Thyroid gland (tissue), 4 donors: ENCODE data around the gene CLIC3. TPM values are rescaled to one million over a fixed set of nuclear protein-coding genes. Genes with fewer than 3 reads are reported as not detected.

Experiments
- DNase-seq, 2 donors: peaks; one replicate each; pipeline ENCODE4 v3.0.0-alpha.2; 2019
- H3K27ac ChIP-seq, 3 donors: fragments of 200-600 bp; sonication (generic); 1 replicate in 2 of 3; 2 replicates in 1 of 3; pipeline ENCODE4 v1.5.1; 2016 to 2019; ENCODE audit warnings: mild to moderate bottlenecking in 1 of 3, moderate library complexity in 1 of 3
- H3K27me3 ChIP-seq: fragments of 200-600 bp; sonication (generic); one replicate; pipeline ENCODE4 v1.5.1; 2019
- H3K36me3 ChIP-seq, 2 donors: fragments of 200-600 bp; sonication (generic); one replicate each; pipeline ENCODE4 v1.5.1; 2016 to 2019
- H3K4me1 ChIP-seq, 2 donors: fragments of 200-600 bp; sonication (generic); one replicate each; pipeline ENCODE4 v1.5.1; 2017 to 2019
- H3K4me3 ChIP-seq, 3 donors: fragments of 200-600 bp; sonication (generic); replicated peaks in 1 of 3; 1 replicate in 2 of 3; 2 replicates in 1 of 3; pipeline ENCODE4 v1.5.1; 2016; ENCODE audit warnings: mild to moderate bottlenecking in 1 of 3
- H3K9me3 ChIP-seq: fragments of 200-600 bp; sonication (generic); one replicate; pipeline ENCODE4 v1.5.1; 2017
- POLR2A ChIP-seq, 2 donors: fragments of 450-650 bp; IDR thresholded peaks; one replicate each; pipeline ENCODE4 v1.6.1; 2017; ENCODE audit warnings: antibody characterized with exemption in 2 of 2, mild to moderate bottlenecking in 2 of 2, moderate library complexity in 1 of 2
- WGBS, 2 donors: methylation state at CpG; one replicate each; pipeline ENCODE4 v1.1.5; 2017; 5-methylcytosine and 5-hydroxymethylcytosine counted together
- intact Hi-C: fragments of 100-400 bp; cut with DNase I; formaldehyde crosslinking; loops from one replicate; pipeline ENCODE4 v1.15.1; 2023
- total RNA-seq, 4 donors: library from RNA; depleted of rRNA; stranded (reverse); fragments of >200 nt; gene quantifications; one replicate each; pipeline ENCODE4 v1.2.3, GENCODE V29; 2016
- TF ChIP-seq, protein P1 (sequence below), 6 experiments: fragments of 200-600 bp in 3 of 6; fragments of 450-650 bp in 3 of 6; sonication (generic) in 3 of 6; IDR thresholded peaks; one replicate each; pipeline ENCODE4 v1.5.1; 2016 to 2019; ENCODE audit warnings: antibody characterized with exemption in 6 of 6, mild to moderate bottlenecking in 2 of 6, inconsistent platforms in 1 of 6, moderate library complexity in 1 of 6

CLIC3 gene
- total RNA-seq, 4 donors from 2014 or later, result 97.7 to 301 (median 268) TPM

GRCh38 chr9:136946228-136947027, 49.9 kb downstream of the CLIC3 start:
- no peak overlapping the region for H3K4me3 ChIP-seq
- H3K27ac ChIP-seq, result peak overlapping the region; percentile 71 to 89 (median 72)
- H3K4me1 ChIP-seq, result peaks cover 51 to 71% of the 10 kb centered on the region in 2 donors
- TF ChIP-seq, protein P1, sequence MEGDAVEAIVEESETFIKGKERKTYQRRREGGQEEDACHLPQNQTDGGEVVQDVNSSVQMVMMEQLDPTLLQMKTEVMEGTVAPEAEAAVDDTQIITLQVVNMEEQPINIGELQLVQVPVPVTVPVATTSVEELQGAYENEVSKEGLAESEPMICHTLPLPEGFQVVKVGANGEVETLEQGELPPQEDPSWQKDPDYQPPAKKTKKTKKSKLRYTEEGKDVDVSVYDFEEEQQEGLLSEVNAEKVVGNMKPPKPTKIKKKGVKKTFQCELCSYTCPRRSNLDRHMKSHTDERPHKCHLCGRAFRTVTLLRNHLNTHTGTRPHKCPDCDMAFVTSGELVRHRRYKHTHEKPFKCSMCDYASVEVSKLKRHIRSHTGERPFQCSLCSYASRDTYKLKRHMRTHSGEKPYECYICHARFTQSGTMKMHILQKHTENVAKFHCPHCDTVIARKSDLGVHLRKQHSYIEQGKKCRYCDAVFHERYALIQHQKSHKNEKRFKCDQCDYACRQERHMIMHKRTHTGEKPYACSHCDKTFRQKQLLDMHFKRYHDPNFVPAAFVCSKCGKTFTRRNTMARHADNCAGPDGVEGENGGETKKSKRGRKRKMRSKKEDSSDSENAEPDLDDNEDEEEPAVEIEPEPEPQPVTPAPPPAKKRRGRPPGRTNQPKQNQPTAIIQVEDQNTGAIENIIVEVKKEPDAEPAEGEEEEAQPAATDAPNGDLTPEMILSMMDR (IDR thresholded peaks at IDR 0.05), result no peak
- TF ChIP-seq POLR2A (IDR thresholded peaks at IDR 0.05), result no peak
- DNase-seq, result peak; percentile 31 to 35
- H3K36me3 ChIP-seq, result peaks cover 16% of the 10 kb centered on the region in 2 donors
- intact Hi-C loops, result loop anchor here (5.0 kb wide), 1 partner anchor 139 kb away; the partner anchor contains the start of gene RABL6
- 78 to 83% methylated on average over 11 to 21 of the region's 27 CpGs for WGBS, 2 donors
- H3K9me3 ChIP-seq, result no peaks in the 10 kb centered on the region
- H3K27me3 ChIP-seq, result no peaks in the 10 kb centered on the region

DNA sequence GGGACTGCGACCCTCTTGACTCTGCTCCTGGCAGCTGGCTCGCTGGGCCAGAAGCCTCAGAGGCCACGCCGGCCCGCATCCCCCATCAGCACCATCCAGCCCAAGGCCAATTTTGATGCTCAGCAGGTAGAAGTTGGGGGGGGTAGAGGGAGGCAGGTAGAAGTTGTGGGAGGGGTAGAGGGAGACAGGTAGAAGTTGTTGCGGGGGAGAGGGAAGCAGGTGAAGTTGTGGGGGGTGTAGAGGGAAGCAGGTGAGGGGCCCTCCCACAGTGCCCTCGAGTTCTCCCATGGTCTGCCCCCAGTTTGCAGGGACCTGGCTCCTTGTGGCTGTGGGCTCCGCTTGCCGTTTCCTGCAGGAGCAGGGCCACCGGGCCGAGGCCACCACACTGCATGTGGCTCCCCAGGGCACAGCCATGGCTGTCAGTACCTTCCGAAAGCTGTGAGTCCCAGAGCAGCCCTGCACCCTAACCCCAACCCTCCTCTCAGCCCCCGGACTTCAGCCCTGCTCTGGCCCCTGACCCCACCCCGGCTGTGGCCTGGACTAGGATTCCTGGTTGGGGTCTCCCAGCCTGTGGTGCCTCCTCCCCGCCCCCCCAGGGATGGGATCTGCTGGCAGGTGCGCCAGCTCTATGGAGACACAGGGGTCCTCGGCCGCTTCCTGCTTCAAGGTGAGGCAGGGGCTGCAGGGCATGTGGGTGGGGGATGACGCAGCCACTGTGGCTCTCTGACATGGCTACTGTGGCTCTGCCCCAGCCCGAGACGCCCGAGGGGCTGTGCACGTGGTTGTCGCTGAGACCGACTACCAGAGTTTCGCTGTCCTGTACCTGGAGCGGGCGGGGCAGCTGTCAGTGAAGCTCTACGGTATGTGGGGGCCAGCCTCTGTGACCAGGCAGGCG, 50.8 kb downstream of the CLIC3 start:
- WGBS, 2 donors, result 93 to 95% methylated on average over 9 to 21 of the region's 30 CpGs
- Histone ChIP-seq H3K4me1 (peaks cover 43 to 63% of the 10 kb centered on the region in 2 donors), H3K9me3 (no peaks in the 10 kb centered on the region), H3K4me3 (no peak overlapping the region), H3K27me3 (no peaks in the 10 kb centered on the region), H3K27ac (peak overlapping the region in 1 of 3 donors; percentile 24), H3K36me3 (peaks cover 24 to 25% of the 10 kb centered on the region in 2 donors)
- no peak for TF ChIP-seq POLR2A (IDR thresholded peaks at IDR 0.05)
- TF ChIP-seq, protein P1 (IDR thresholded peaks at IDR 0.05), result no peak
- DNase-seq, result no peak
- intact Hi-C loops, result loop anchor here (5.0 kb wide), 1 partner anchor 138 kb away; the partner anchor contains the start of gene RABL6

Other genes with a start within 250 kb of the CLIC3 start
- gene LCN6, start 248.0 kb downstream of the CLIC3 start, total RNA-seq, result 10 to 100 TPM in 1 of 4 donors, 1 to 10 TPM in 3; 1.4 to 10.0 (median 4.5) TPM
- 1 to 10 TPM in 1 of 4 donors, under 1 TPM in 1, not detected in 2; 0.93 to 1.0 TPM for gene LCN8, start 238.3 kb downstream of the CLIC3 start, total RNA-seq
- not detected for gene LCN15, start 232.1 kb downstream of the CLIC3 start, total RNA-seq
- 100 to 1,000 TPM in 3 of 4 donors, 10 to 100 TPM in 1; 81.6 to 189 (median 141) TPM for gene TMEM141, start 205.2 kb downstream of the CLIC3 start, total RNA-seq
- 1 to 10 TPM; 1.3 to 4.6 (median 2.8) TPM for gene CCDC183, start 200.2 kb downstream of the CLIC3 start, total RNA-seq
- gene RABL6, start 188.6 kb downstream of the CLIC3 start, total RNA-seq, result 10 to 100 TPM; 59.8 to 84.0 (median 62.2) TPM
- gene AJM1, start 154.1 kb downstream of the CLIC3 start, total RNA-seq, result 1 to 10 TPM in 3 of 4 donors, under 1 TPM in 1; 0.83 to 4.7 (median 2.3) TPM
- gene PHPT1, start 147.2 kb downstream of the CLIC3 start, total RNA-seq, result 100 to 1,000 TPM in 2 of 4 donors, 10 to 100 TPM in 2; 79.4 to 174 (median 115) TPM
- 10 to 100 TPM in 2 of 4 donors, 1 to 10 TPM in 2; 4.1 to 20.4 (median 9.0) TPM for gene MAMDC4, start 144.2 kb downstream of the CLIC3 start, total RNA-seq
- gene EDF1, start 130.3 kb downstream of the CLIC3 start, total RNA-seq, result 100 to 1,000 TPM; 339 to 591 (median 526) TPM
- gene TRAF2, start 110.1 kb downstream of the CLIC3 start, total RNA-seq, result 10 to 100 TPM in 3 of 4 donors, 1 to 10 TPM in 1; 9.7 to 18.3 (median 15.4) TPM
- 100 to 1,000 TPM; 138 to 282 (median 203) TPM for gene FBXW5, start 51.8 kb downstream of the CLIC3 start, total RNA-seq
- 1 to 10 TPM in 1 of 4 donors, not detected in 3; 1.8 TPM for gene C8G, start 51.3 kb downstream of the CLIC3 start, total RNA-seq
- 10 to 100 TPM; 24.3 to 85.0 (median 54.0) TPM for gene LCN12, start 44.3 kb downstream of the CLIC3 start, total RNA-seq
- 10 to 100 TPM in 3 of 4 donors, 1 to 10 TPM in 1; 5.0 to 39.5 (median 33.9) TPM for gene PTGDS, start 19.1 kb downstream of the CLIC3 start, total RNA-seq
- gene LCNL1, start 13.6 kb downstream of the CLIC3 start, total RNA-seq, result under 1 TPM in 1 of 4 donors, not detected in 3; 0.54 TPM
- 100 to 1,000 TPM in 1 of 4 donors, 10 to 100 TPM in 3; 29.8 to 109 (median 50.7) TPM for gene PAXX, start 4.1 kb downstream of the CLIC3 start, total RNA-seq
- gene ABCA2, start 31.7 kb upstream of the CLIC3 start, total RNA-seq, result 10 to 100 TPM; 36.8 to 59.7 (median 50.2) TPM
- gene FUT7, start 35.5 kb upstream of the CLIC3 start, total RNA-seq, result not detected
- gene NPDC1, start 49.6 kb upstream of the CLIC3 start, total RNA-seq, result 10 to 100 TPM; 23.3 to 65.9 (median 35.4) TPM
- gene ENTPD2, start 57.5 kb upstream of the CLIC3 start, total RNA-seq, result under 1 TPM in 2 of 4 donors, not detected in 2; 0.22 to 0.49 TPM
- 1 to 10 TPM in 1 of 4 donors, under 1 TPM in 3; 0.27 to 1.0 (median 0.72) TPM for gene SAPCD2, start 74.0 kb upstream of the CLIC3 start, total RNA-seq
- gene UAP1L1, start 80.9 kb upstream of the CLIC3 start, total RNA-seq, result 10 to 100 TPM in 2 of 4 donors, 1 to 10 TPM in 2; 9.3 to 15.7 (median 12.4) TPM
- gene MAN1B1, start 90.4 kb upstream of the CLIC3 start, total RNA-seq, result 10 to 100 TPM; 48.2 to 73.8 (median 67.2) TPM
- 100 to 1,000 TPM; 120 to 209 (median 157) TPM for gene DPP7, start 118.2 kb upstream of the CLIC3 start, total RNA-seq
- gene GRIN1, start 142.6 kb upstream of the CLIC3 start, total RNA-seq, result not detected
- gene LRRC26, start 173.5 kb upstream of the CLIC3 start, total RNA-seq, result not detected
- not detected for gene TMEM210, start 175.5 kb upstream of the CLIC3 start, total RNA-seq
- 10 to 100 TPM; 25.6 to 34.1 (median 31.8) TPM for gene ANAPC2, start 192.0 kb upstream of the CLIC3 start, total RNA-seq
- 10 to 100 TPM; 42.0 to 97.5 (median 62.8) TPM for gene SSNA1, start 192.1 kb upstream of the CLIC3 start, total RNA-seq
- 10 to 100 TPM in 2 of 4 donors, 1 to 10 TPM in 2; 6.5 to 13.5 (median 9.9) TPM for gene TPRN, start 204.2 kb upstream of the CLIC3 start, total RNA-seq
- gene TMEM203, start 209.1 kb upstream of the CLIC3 start, total RNA-seq, result 10 to 100 TPM; 29.7 to 47.3 (median 38.4) TPM
- gene NDOR1, start 209.1 kb upstream of the CLIC3 start, total RNA-seq, result 10 to 100 TPM in 3 of 4 donors, 1 to 10 TPM in 1; 9.0 to 16.6 (median 15.4) TPM
- 1 to 10 TPM; 2.3 to 4.5 (median 3.8) TPM for gene RNF208, start 225.7 kb upstream of the CLIC3 start, total RNA-seq
- 1 to 10 TPM in 2 of 4 donors, under 1 TPM in 1, not detected in 1; 0.94 to 2.3 (median 1.3) TPM for gene CYSRT1, start 228.6 kb upstream of the CLIC3 start, total RNA-seq
- under 1 TPM in 2 of 4 donors, not detected in 2; 0.33 to 0.81 TPM for gene RNF224, start 230.9 kb upstream of the CLIC3 start, total RNA-seq
- under 1 TPM in 1 of 4 donors, not detected in 3; 0.33 TPM for gene SLC34A3, start 234.3 kb upstream of the CLIC3 start, total RNA-seq
- gene TUBB4B, start 244.7 kb upstream of the CLIC3 start, total RNA-seq, result 100 to 1,000 TPM; 181 to 757 (median 487) TPM